ENCODE results near the gene RING1.

Gene RING1

DNA sequence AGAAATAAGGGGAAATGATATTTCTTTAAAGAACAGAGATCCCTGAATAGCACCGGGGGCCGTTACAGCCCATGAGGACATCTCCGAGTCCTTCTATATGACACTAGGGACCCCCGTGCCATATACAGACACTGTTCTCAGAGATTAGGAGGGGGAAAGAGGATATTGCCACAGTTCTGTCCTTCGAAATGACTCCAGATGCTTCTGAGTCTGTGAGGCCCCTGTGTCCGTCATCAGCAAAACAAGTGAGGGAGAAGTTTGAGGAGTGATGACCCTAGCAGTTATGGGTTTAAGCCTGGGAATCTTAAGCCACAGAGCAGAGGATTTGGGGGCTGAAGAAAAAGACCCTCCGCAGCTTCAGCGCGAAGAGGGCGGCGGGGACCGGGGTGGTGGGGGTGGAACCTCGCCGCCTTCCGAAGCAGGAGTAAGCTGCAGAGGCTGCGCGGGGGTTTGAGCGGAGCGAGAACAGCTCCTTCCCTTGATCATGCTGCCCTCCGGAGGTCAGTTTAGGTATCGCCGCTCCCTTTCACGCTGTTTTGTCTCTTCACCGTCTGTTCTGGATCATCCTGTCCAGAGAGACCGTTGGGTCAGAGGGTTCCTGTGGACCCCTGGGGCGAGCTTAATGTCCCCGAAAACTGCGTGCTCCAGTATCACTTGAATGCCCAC lies 39.8 kb downstream of the RING1 start:
- peak; percentile 82 to 91 (median 85) for DNase-seq (ENCODE audit: low read depth in 3 of 3)

DNA sequence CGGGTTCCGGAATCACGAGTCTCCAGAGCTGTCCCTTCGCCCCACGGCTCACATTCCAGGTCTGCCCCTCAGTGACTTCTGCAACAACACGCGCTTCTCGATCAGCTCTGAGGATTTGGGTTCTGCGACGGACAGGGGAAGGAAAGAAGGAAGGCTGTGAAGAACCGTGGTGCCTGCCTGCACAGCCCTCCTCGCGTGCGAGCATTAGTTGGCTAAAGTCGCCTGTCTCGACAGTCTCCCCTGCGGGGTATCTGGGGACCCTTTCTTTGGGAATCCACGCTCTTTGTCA lies 40.3 kb downstream of the RING1 start:
- peak in 1 of 3 donors; percentile 41 for DNase-seq (ENCODE audit: low read depth in 3 of 3)

DNA sequence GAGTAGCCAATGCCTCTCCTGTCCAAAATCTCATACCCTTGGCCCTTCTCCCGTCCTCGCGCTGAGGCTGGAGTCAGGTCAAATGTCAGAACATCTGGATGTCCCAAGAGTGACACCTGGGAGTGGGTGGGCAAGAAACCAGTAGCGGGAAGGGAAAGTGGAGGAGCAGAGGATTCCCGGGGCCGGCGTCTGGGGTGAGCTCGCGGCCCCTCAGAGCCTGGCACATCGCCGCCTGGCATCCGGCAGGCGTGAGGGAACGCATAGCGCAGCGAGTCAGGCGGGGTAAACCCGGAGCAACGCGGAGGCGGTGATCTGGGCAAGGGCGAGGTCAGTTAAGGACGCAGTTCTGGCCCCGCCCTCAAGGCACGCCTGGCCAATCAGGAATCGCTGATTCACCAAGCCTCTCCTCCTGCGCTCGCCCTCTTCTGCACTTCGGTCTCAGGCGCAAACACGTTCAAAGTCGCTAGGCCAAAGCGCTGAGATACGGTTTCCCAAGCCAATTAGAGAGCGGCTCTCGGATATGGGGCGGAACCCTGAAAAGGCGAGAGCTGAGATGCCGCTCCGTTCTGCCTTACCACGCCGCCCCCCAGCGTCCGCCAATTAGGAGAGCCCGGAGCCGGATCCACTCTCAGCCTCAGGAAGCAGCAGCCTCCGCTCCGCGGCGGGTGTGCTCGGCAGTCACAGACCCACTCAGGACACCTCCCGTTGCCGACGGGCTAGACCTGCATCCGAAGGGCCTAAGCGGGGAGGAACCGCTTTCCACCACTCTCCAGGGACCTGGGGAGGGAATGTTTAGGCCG lies 40.8 kb downstream of the RING1 start:
- DNase-seq (ENCODE audit: low read depth in 3 of 3), result peak; percentile 88 to 94 (median 94)

DNA sequence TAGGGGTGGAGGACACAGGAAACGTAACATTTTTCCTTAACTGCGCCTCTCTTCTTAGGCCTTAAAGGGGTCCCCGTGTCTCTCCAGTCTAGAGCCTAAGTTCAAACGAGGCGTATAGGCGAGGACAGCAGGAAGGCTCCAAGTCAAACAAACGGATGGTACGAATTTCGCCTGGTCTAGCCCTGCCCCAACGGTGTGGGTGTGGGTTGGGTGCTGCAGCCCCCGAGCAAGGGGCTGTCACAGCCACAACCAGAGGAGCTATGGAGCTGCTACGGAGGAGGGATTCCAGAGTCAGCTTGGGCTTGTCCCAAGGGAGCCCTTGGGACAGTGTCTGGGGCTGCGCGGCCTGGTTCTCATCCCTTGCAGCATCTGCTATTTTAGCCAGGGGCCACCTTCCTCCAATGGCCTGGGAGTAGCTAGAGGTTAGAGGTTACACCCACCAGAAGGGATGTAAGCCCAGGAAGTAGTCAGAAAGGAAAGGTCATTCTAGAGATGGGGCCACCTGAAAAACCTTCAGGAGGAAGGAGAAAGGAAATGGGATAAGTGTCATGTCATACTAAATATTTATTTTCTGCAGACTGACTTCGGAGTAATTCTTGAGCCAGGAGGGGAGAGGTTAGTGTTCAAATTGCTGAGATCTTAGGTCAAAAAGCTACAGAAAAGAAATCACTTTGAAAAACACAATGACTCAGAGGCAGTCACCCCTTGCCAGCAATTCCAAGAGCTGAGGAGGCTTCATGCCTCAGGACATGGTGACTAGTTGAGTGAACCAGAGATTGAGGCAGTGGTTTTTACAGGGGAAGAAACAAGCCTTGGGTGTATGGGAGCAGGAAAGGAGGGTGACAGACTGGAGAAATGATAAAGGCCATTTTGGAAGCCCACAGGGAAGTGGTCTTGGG lies 41.7 kb downstream of the RING1 start:
- no peak for DNase-seq (ENCODE audit: low read depth in 3 of 3)

DNA sequence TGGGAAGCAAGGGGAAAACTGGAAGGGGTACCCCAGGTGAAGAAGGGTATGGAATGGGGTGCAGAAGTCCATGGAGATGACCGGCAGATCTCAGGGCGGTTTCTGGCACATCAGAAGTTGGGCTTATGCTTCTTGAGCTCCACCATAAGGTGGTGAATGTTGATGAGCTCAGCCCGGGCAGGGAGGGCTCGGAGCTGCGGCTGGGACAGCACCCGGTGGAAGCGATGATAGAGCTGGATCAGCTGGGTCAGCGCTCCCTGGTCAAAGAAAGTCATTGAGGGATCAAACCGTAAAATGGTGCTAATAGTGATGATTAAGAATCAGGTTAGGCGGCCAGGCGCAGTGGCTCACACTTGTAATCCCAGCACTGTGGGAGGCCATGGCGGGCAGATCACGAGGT lies 42.4 kb downstream of the RING1 start:
- no peak for DNase-seq (ENCODE audit: low read depth in 3 of 3)

DNA sequence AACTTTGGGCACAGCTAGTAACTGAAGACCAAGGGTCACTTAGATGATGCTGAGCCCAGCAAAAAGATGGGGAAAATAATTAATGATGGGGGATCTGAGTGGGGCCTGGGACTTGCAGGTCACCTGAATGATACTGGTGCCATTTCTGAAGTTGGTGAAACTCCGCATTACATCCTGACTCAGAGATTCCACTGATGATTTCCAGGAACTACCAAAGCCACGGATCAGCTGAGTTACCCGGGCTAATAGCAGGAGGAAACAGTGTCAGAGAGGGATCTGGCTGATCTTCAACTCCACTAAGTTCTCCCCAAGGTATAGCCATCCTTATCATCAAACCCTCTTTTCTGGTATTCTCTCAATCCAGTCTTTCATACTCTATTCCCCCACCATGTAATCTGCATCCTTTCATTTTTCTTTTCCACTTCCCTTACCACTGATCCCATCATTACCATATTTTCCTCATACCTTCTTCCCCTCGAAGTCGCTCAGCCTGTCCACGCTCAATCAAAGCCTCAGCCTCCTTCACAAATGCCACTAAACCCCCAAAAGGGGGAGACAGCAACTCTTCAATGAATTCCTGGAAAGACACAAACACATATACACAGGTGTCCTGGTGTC lies 43.2 kb downstream of the RING1 start:
- DNase-seq (ENCODE audit: low read depth in 3 of 3), result no peak

DNA sequence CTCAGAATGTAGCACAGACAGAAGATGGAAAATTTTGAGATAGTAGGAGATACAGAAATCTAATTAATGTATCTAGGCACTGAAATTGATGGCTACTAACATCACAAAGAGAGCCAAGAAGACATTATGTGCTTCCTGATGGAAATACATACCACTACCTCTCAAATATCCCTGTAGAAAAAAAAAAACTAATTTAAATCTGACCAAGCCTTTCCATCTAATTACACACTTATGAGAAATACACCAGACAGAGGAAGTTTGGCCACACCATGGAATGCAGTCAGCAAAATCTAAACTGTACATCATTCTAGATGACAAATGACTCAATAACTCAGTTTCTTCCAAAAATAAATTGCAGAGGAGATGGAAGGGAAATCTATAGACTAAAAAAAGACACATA lies 44.5 kb downstream of the RING1 start:
- DNase-seq (ENCODE audit: low read depth in 3 of 3), result no peak

DNA sequence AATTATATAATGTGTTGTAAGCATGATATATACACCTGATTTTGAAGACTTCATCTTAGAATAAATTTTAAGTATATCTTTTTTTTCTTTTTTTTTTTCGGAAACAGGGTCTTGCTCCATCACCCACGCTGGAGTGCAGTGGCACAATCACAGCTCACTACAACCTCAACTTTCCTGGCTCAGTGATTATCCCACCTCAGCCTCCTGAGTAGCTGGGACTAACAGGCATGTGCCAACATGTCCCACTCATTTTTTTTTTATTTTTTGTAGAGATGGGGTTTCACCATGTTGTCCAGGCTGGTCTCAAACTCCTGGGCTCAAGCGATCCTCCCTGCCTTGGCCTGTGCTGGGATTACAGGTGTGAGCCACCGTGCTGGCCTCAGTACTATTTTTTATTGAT lies 46.3 kb downstream of the RING1 start:
- DNase-seq (ENCODE audit: low read depth in 3 of 3), result no peak

DNA sequence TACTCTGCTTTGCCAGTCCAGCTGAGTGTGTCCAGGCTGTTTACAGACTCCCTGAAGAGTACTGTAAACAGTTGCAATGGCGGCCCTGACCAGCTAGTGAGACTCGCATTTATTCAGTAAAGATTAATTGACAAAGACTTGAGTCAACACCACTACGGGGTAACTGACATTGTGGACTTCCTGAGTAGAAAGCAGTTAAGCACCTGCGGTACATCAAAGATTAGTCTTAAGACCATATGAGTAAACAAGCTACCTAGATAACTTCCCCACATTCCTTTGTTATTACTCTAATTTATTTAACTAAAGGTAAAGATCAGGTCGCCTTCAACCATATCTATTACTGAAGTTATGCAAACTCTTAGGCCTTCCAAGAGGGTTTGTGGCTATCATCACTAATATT lies 50.7 kb downstream of the RING1 start:
- no peak for DNase-seq (ENCODE audit: low read depth in 3 of 3)

All from stimulated activated CD4-positive, alpha-beta T cell treated with anti-CD3 and anti-CD28 coated beads, TNF-alpha, amount 100 ng/mL, for 48 hours (primary cell).